SKM-1 (cell line): ENCODE data around the gene AIPL1.

ENCODE experiments used
- DNase-seq: peaks from one replicate; lab custom pipeline; 2025; ENCODE audit not compliant: unreplicated experiment; lab: John Stamatoyannopoulos, UW

Gene AIPL1

GRCh38 chr17:6450926-6451832, 16.3 kb upstream of the AIPL1 start:
- no peak for DNase-seq

DNA sequence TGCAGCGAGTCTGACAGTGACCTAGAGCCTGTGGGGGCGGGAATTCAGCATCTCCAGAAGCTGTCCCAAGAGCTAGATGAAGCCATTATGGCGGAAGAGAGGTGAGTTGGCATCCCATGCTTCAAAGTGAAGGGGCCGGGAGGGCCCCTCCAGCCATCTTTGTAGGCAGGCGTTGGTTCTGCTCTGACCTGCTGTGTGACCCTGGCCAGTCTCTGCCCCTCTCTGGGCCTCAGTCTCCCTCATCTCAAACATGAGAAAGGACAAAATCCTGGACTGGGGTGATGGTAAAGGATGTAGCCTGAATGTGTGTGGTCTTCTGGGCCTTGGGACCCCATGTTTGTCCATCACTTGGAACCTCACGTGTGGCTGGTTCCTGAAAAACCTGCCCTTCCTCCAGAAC, 14.4 kb upstream of the AIPL1 start:
- no peak for DNase-seq

GRCh38 chr17:6448473-6448872, 13.6 kb upstream of the AIPL1 start:
- DNase-seq, result no peak

DNA sequence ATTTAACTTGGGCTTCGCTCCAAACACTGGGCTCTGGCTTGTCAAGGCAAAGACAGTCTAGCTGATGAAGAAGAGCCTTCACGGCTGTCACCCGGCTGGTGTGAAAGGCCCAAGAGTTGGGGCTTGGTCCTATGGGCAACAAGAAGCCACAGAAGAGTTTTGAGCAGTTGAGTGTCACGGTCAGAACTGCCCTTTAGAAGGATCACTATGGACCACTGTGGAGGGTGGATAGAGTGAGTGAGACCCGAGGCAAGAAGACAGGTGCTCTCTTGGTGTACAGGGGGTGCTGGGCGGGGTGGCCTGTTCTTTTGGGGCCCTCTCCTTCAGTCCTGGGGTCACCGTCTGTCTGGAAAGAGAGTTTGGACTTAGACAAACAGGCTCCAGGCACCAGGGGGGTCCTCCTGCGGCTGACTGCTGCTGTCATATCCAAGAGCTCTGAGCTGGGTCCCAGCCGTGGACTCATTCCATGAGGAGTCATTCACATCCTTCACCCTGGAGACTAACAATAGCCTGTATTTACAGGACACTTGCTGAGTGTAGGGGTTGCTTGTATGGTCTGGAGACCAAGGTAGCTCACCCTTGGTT, 11.7 kb upstream of the AIPL1 start:
- DNase-seq, result no peak

- no peak for DNase-seq
Measured at GRCh38 chr17:6444571-6445335, 9.8 kb upstream of the AIPL1 start.

DNA sequence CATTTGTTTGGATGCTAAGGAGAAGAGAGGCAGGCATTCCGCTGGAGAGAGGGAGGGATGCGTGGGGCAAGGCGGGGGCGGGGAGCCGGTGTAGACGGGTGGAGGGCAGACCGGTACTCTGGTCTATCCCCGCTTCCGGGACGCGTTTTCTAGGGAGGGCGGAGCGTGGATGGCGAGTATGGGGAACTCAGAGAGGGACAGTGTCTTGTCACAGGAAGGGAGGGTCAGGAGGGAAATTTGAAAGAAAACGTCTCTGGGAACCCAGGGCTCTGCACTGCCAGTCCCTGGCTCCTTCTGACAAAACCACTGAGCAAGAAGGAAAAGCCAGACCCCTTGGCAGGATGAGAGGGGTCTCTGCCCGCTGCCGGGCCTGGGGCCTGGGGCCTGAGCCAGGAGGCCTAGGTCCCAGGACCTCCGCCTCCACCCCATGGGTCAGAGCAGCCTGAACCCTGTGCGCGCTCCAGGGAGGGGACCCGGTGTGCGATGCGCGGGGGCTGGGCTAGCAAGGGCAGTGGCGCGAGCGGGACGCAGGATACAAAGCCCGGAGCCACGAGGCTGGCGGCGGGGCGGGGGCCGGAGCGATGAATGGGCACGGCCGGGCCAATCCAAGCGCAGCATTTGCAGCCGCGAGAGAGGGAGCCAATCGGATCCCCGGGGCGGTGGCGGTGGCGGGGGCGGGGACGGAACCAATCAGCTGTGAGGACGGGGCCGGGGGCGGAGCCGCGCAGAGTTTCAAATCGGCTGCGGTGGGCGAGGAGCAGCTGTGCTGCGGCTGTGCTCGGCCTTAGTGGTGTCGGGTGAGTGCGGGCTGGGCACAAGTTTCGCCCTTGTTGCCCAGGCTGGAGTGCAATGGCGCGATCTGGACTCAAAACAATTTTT, 9.0 kb upstream of the AIPL1 start, which contains the start of gene PIMREG:
Gene PIMREG (plus strand): TSS at position 764 of the 879 bp plus-strand sequence. CDS start 656 bp downstream, outside the sequence.
- peak; percentile 44 for DNase-seq

GRCh38 chr17:6442775-6443174, 7.9 kb upstream of the AIPL1 start:
- DNase-seq, result no peak

GRCh38 chr17:6439951-6440350, 5.0 kb upstream of the AIPL1 start:
- no peak for DNase-seq

DNA sequence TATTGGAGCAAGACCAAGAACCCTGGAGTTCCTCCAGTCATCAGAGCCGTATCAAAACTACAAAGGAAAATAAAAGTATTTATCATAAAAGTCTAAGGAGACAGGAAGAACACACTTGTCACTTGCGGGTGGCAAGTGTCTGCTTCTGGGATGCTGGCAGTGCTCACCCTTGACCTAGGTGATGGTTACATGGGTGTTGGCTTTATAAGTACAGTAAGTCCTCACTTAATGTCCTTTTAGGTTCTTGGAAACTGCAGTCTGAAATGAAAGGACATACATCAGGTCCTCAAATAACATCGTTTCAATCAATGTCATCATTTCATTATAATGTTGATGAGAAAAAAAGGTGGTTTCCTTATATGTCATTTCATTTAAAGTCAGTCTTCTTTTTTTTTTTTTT, 3.0 kb upstream of the AIPL1 start:
- no peak for DNase-seq

DNA sequence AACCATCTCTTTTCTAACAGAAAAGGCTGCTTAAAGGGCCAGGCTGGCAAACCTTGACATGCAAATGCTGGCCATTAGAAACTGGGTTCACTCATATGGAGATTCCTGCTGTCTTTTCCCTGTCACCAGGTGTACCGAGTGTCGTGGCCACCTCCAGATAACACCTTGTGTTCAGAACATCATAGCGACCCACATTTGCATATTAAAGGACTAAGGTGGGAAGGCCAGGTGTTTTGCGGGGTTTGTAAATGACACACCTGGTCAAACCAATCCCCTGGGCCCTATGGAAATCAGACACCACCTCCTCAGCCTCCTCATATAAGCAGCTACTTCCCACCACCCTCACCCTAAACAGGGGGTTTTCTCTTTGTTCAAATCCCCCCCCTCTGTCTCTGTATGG, 2.5 kb upstream of the AIPL1 start:
- DNase-seq, result no peak

DNA sequence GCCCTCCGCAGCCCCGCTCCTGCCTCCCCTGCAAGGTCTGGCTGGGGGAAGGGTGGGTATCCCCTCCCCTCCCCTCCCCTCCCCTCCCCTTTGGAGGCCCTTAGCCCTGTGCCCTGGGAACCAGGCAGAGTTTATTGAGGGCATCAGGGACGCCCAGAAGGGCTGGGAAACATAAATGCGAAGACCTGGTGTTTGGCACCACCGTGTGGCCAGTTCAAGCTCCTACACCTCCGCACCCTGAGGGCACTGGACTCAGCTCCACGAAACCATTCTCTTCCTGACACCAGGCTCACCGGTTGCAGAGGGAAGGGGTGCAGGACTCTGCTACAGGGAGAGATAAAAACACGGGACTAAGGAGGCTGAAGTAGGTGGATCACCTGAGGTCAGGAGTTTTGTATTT, 1.0 kb upstream of the AIPL1 start:
- peak; percentile 6 for DNase-seq

DNA sequence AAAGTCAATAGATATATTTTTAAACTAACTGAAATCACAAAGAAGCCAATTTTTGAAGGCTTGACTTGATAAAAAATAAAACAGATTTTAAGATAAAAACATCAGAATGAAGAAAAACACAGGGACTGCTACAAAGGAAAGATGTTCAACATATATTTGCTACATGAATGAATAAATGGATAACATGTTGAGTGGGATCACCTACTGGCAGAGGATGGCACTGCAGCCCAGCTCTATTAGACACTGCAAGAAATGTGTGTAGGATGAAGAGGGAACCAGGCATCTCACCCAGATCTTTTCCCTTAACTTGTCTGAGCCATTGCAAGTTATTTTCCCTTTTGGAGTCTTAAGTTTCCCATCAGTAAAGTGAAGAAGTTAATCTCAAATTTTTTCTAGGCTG, 4.2 kb downstream of the AIPL1 start:
- DNase-seq, result no peak

GRCh38 chr17:6429266-6429665, 5.7 kb downstream of the AIPL1 start:
- DNase-seq, result no peak

GRCh38 chr17:6428207-6428965, 6.5 kb downstream of the AIPL1 start:
- DNase-seq, result no peak

DNA sequence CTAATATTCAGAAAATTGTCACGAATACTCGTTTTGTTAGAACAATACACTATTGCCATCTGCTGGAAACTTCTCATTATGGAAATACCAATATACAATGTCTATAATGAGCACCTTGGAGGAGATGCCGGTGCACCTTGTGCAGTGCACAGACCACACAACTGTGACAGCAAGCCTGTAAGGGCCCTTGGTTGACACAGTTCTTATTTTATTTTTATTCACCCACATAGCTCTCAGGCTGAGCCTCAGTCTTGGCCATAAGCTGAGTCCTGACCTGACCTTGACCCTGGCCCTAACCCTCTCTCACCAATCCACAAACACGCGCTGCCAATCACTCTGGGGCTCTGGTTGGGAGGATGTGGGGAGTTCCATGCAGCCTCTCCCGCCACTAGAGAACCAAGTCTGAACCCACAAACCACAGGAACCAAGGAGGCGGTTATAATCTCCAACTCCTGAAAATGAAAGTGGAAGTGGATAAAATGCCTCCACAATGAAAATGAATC, 7.6 kb downstream of the AIPL1 start:
- DNase-seq, result no peak

GRCh38 chr17:6426356-6427101, 8.4 kb downstream of the AIPL1 start:
- DNase-seq, result no peak

- no peak for DNase-seq
Measured at GRCh38 chr17:6425407-6425806, 9.5 kb downstream of the AIPL1 start.

DNA sequence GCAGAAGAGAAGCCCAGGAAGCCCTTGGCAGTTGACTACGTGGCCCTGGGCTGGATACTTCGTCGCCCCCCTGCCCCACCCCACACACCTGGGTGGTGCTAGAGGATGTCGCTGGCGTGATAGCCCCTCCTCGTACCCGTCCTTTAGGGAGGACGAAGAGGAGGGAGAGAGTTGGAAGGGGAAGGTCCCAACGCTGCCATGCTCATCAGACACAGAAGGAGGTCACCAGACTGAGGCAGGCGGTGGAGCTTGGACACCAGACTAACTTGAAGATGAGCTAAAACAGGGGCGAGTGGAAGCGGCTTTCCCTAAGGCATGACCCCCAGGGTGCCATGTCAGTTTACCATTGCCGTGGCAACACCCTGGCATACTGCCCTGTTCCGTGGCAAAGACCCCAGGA, 11.0 kb downstream of the AIPL1 start:
- no peak for DNase-seq

GRCh38 chr17:6422654-6423241, 12.2 kb downstream of the AIPL1 start:
- DNase-seq, result no peak
